Erythroblast (primary cell): ENCODE measurements around the gene ADAMTS2.

Source experiments
- DNase-seq, 2 experiments: peaks; one replicate each; lab custom pipeline; 2025; lab: John Stamatoyannopoulos, UW
- GATA1 ChIP-seq: IDR thresholded peaks from 2 replicates; pipeline ENCODE4 v1.6.1; 2011; ENCODE audit warnings: low read depth, mild to moderate bottlenecking, control low read depth, low read length, moderate library complexity
- POLR2A ChIP-seq: IDR thresholded peaks from 2 replicates; pipeline ENCODE4 v1.6.1; 2011; ENCODE audit warnings: mild to moderate bottlenecking, low read length

Gene ADAMTS2

GRCh38 chr5:179203248-179203647 lies 142.0 kb downstream of the ADAMTS2 start:
- no peak for DNase-seq
- TF ChIP-seq GATA1 (no peak), POLR2A (no peak)

GRCh38 chr5:179201986-179202385 lies 143.3 kb downstream of the ADAMTS2 start:
- no peak for TF ChIP-seq POLR2A
- no peak for TF ChIP-seq GATA1
- DNase-seq, result no peak

- TF ChIP-seq GATA1, result no peak
- TF ChIP-seq POLR2A, result no peak
Measured at GRCh38 chr5:179199246-179199645, 146.0 kb downstream of the ADAMTS2 start.

GRCh38 chr5:179198825-179199224 lies 146.4 kb downstream of the ADAMTS2 start:
- no peak for TF ChIP-seq GATA1
- TF ChIP-seq POLR2A, result no peak
- DNase-seq, result no peak

More at GRCh38 chr5:179199246-179199645, 146.0 kb downstream of the ADAMTS2 start:
- no peak for DNase-seq

- TF ChIP-seq POLR2A (no peak), GATA1 (no peak)
- DNase-seq, result no peak
Measured at GRCh38 chr5:179196405-179197079, 148.7 kb downstream of the ADAMTS2 start.

- no peak for DNase-seq
- no peak for TF ChIP-seq GATA1
- TF ChIP-seq POLR2A, result no peak
Measured at GRCh38 chr5:179195561-179196404, 149.5 kb downstream of the ADAMTS2 start.

- no peak for DNase-seq
- TF ChIP-seq POLR2A (no peak), GATA1 (no peak)
Measured at GRCh38 chr5:179194941-179195381, 150.3 kb downstream of the ADAMTS2 start.

GRCh38 chr5:179194201-179194910 lies 150.9 kb downstream of the ADAMTS2 start:
- no peak for DNase-seq
- no peak for TF ChIP-seq POLR2A
- no peak for TF ChIP-seq GATA1

- DNase-seq, result no peak
- TF ChIP-seq GATA1 (no peak), POLR2A (no peak)
Measured at GRCh38 chr5:179193746-179194145, 151.5 kb downstream of the ADAMTS2 start.

- TF ChIP-seq POLR2A (no peak), GATA1 (no peak)
- DNase-seq, result no peak
Measured at GRCh38 chr5:179192891-179193470, 152.3 kb downstream of the ADAMTS2 start.

GRCh38 chr5:179192185-179192890 lies 152.9 kb downstream of the ADAMTS2 start:
- no peak for TF ChIP-seq GATA1
- no peak for TF ChIP-seq POLR2A
- no peak for DNase-seq

- no peak for DNase-seq
- TF ChIP-seq GATA1, result no peak
- TF ChIP-seq POLR2A, result no peak
Measured at GRCh38 chr5:179191506-179192184, 153.6 kb downstream of the ADAMTS2 start.

- DNase-seq, result no peak
- TF ChIP-seq POLR2A (no peak), GATA1 (no peak)
Measured at GRCh38 chr5:179190851-179191505, 154.3 kb downstream of the ADAMTS2 start.
